Suprapubic skin (tissue), 4 donors: Measurements from ENCODE around the gene GRIK4.

ENCODE experiments used
- CTCF ChIP-seq, 2 donors: fragments of 200-600 bp in 1 of 2; fragments of 450-650 bp in 1 of 2; sonication (generic) in 1 of 2; IDR thresholded peaks; one replicate each; pipeline ENCODE4 v1.5.1; 2016 to 2019; ENCODE audit warnings: antibody characterized with exemption in 2 of 2, mild to moderate bottlenecking in 1 of 2, moderate library complexity in 1 of 2
- EP300 ChIP-seq: sonication (generic); formaldehyde crosslinking; IDR thresholded peaks from one replicate; pipeline ENCODE4 v1.6.1; 2017; ENCODE audit warnings: antibody characterized with exemption
- POLR2A ChIP-seq, 2 donors: fragments of 450-650 bp; IDR thresholded peaks; one replicate each; pipeline ENCODE4 v1.6.1; 2017; ENCODE audit warnings: antibody characterized with exemption in 2 of 2, mild to moderate bottlenecking in 2 of 2, moderate library complexity in 2 of 2
- POLR2AphosphoS5 ChIP-seq, 3 donors: sonication (generic); formaldehyde crosslinking; IDR thresholded peaks; one replicate each; pipeline ENCODE4 v1.6.1; 2017; ENCODE audit warnings: antibody characterized with exemption in 3 of 3

- TF ChIP-seq CTCF (IDR thresholded peaks at IDR 0.05) (no peak), EP300 (no peak), POLR2AphosphoS5 (IDR thresholded peaks at IDR 0.05) (no peak), POLR2A (IDR thresholded peaks at IDR 0.05) (no peak)
These were observed 146.5 kb downstream of the GRIK4 start for GRCh38 chr11:120658071-120658423.
